Measurements from ENCODE around the gene FAM124A.
"Not testable (repeated sequence)": the region's sequence is repeated elsewhere in the genome, so short reads cannot be mapped to it uniquely, and the experiment has no call there.

The FAM124A gene

GRCh38 chr13:51270623-51271415 lies 48.6 kb downstream of the FAM124A start:
- no peak for DNase-seq (ENCODE audit: low read depth)

DNA sequence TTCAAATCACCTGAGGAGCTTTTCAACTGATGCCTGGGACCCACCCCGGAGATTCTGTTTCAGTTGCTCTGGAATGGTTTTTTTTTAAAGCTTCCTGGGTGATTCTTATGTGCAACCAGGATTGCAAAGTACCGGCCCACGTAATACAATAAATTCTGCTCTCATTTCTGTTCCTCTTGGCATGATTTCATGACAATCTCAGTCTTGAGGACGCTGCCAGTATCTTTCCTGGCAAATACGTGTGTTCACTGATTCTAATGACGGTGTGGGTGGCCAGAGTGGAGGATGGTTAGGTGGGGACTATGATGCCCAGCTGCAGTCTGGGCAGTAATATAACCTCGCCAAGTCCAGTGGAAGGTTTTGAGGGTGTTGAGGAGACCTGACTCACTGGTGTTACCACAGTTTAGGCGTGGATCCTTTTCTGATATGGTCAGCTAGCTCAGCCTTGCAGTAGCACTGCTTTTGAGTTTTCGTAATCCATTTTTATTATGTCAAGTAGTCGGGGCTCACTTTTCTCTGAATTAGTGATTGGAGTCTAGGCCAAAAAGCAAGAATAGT lies 49.4 kb downstream of the FAM124A start:
- DNase-seq (ENCODE audit: low read depth), result no peak

DNA sequence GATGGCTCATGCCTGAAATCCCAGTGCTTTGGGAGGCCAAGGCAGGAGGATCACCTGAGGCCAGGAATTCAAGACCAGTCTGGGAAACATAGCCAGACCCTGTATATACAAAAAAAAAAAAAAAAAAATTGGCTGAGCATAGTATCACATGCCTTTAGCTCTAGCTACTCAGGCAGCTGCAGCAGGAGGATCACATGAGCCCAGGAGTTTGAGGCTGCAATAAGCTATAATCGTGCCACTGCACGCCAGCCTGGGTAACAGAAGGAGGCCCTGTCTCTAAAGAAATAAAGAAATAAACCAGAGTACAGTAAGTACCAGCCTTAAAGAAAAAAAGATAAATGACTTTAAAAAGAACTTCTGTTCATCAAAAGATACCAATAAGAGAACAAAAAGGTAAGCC lies 52.9 kb downstream of the FAM124A start:
- DNase-seq (ENCODE audit: low read depth), result no peak

DNA sequence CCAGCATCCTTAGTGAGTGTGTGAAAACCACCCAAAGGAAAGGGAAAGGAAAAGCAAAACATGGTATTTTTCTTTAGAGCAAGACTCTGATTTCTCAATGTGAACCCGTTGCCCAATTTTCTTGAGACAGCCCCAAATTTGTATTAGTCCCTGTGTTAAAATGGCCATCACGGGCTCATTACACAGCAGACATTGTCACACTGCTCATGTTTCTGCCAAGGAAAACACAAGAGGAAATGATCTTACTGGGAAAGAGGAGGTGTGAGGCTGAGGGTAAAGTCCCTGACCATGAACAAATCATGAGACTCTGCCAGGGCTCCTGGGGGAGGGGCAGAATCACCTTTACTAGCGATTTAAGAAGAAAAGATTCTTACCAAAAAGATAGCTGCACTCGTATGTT lies 54.4 kb downstream of the FAM124A start:
- DNase-seq (ENCODE audit: low read depth), result no peak

DNA sequence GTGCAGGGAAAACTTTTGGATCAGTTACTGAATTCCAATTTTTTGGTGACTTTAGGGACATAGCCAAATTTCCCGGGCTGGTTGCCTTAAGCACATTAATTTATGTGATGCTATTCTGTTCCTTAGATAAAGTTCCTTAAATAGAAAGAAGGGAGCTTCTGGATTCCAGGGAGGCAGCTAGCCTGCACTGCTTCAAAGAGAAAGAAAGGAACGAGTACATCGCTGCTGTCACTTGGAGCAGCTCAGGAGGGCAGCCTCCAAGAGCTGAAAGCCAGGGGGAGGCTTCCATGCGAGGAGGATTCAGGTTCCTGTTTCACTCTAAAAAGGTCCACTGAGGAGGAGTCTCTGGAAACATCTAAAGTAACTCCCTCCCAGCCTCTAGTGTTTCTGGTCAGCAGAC lies 55.7 kb downstream of the FAM124A start:
- no peak for DNase-seq (ENCODE audit: low read depth)

DNA sequence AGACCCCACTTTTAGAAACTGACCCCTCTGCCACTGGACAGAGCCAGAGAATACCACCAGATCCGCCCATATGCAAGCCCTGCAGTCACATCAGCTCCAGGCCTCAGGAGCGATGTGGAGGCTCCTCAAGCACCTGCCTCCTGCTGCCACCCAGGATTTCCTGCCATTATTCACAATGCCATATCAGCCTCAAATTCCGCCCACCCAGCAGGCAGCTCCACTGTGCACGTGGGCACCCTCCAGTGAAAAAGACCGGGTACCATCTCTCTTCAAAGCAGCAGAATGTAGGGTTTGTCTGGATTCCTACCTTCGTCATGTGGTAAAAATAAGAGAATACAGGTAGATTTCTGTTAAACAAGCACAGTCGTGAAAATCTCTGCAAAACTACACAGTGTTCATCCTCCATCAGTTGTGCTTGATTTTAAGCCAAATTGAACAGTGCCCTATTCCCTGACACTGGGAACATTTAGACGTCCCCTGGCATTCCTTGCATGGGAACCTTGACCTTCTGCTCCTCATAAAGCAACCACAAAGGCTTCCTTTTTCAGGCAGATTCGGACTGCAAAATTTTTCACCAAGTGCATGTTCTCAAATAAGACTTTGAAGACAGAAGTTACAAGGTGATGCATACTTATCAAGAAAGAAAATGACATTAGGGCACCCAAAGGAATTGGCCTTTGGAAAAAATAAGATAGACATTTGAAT lies 56.4 kb downstream of the FAM124A start:
- no peak for DNase-seq (ENCODE audit: low read depth)

GRCh38 chr13:51280379-51280940 lies 58.3 kb downstream of the FAM124A start:
- DNase-seq (ENCODE audit: low read depth), result no peak

DNA sequence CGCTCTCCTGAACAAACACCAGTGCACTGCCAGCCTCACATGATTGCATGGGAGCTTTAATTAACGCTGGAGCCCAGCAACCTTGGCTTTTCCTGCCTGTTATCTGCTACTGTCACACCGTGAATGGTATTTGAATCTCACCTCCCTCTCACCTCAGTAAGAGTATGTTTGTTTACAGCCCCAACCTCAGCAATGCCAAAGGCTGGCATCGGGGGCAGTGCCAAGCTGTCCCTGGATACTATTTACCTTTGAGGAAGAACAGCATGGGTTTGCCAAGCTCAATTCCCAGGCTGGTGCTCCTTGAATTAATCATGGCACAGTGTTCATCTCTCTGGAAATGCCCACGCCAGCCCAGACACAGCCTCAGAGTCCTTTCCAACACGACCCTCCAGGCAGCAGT lies 60.1 kb downstream of the FAM124A start:
- no peak for DNase-seq (ENCODE audit: low read depth)

DNA sequence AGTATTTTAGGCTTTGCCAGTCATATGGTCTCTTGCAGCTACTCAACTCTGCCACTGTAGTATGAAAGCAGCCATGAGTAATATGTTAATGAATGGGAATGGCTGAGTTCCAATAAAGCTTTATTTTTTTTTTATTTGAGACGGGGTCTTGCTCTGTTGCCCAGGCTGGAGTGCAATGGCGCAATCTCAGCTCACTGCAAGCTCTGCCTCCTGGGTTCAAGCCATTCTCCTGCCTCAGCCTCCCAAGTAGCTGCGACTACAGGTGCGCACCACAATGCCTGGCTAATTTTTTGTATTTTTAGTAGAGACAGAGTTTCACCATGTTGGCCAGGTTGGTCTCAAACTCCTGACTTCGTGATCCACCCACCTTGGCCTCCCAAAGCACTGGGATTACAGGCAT lies 60.7 kb downstream of the FAM124A start:
- DNase-seq (ENCODE audit: low read depth), result not testable (repeated sequence)

GRCh38 chr13:51283371-51283770 lies 61.2 kb downstream of the FAM124A start:
- no peak for DNase-seq (ENCODE audit: low read depth)

GRCh38 chr13:51284339-51284738 lies 62.1 kb downstream of the FAM124A start:
- no peak for DNase-seq (ENCODE audit: low read depth)

DNA sequence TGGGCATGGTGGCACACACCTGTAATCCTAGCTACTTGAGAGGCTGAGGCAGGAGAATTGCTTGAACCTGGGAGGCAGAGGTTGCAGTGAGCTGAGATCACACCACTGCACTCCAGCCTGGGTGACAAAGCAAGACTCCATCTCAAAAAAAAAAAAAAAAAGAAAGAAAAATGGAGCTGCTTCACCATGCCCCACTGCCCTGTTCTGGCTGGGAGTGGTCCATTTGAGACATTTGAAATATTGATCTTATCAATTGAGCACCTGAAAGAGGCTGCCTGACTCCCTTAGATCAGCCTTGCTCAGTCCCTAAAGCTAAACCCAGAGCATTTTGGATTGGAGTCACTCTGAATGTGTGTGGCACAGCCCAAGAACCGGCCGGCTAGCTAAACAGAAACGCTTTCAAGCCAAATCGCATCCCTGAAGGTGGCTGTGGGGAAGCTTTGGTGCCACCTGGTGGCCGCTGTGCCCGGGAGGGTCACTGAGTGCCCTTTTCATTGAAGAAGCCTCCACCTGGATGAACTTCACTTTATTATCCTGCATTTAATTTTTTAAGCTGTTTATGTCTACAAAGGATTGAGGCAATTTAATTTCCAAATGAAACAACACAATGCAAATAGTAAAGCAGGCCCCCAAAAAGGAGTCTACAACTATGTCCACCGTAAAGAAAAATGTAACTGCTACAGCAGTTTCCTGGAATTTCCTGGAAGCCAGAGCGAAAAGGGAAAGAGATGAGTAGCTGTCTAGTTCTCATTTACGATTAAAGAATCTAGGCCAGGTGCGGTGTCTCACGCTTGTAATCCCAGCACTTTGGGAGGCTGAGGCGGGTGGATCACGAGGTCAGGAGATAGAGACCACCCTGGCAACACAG lies 64.2 kb downstream of the FAM124A start:
- DNase-seq (ENCODE audit: low read depth), result no peak

DNA sequence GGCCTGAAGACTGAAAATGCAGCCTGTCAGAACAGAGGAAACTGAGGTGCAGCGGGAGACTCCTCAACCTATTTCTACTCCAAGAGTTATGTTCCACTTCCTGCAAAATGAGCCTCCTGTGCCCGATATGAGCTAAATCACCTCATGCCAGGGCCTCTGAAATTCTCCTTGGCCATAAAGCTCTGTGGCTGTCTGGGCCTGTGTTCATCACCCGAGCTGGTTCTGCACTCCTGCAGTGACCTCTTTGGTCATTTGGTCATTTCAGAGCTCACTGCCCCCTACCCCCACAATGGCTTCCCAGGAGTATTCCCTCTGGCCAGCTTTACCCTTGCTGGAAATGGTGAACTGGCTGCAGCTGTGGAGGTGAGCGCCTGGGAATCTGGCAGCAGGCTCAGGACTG lies 65.6 kb downstream of the FAM124A start:
- no peak for DNase-seq (ENCODE audit: low read depth)

- DNase-seq (ENCODE audit: low read depth), result not testable (repeated sequence)
Observed at GRCh38 chr13:51288254-51288653, 66.1 kb downstream of the FAM124A start.

- no peak for DNase-seq (ENCODE audit: low read depth)
Observed at GRCh38 chr13:51291341-51291740, 69.1 kb downstream of the FAM124A start.

GRCh38 chr13:51292000-51292565 lies 69.9 kb downstream of the FAM124A start:
- DNase-seq (ENCODE audit: low read depth), result no peak

DNA sequence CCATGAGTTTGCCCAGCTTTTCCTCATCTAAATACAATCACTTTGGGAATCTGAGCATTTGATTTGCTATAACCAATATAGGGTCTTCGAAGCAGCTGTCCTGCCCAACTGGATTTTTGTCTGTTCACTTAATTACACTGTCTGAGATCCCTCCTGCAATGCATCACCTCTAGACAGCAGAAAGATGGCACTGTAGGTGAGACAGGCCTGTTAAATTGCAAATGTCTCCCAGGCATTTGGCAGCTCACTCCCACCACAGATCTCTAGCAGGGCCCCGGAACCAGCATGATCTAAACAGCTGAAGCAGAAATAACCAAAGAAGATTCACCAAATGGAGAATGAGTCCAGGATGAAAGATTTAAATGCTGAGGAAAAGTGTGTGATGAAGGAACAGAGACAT lies 75.4 kb downstream of the FAM124A start:
- DNase-seq (ENCODE audit: low read depth), result no peak

GRCh38 chr13:51298812-51299211 lies 76.6 kb downstream of the FAM124A start:
- no peak for DNase-seq (ENCODE audit: low read depth)

DNA sequence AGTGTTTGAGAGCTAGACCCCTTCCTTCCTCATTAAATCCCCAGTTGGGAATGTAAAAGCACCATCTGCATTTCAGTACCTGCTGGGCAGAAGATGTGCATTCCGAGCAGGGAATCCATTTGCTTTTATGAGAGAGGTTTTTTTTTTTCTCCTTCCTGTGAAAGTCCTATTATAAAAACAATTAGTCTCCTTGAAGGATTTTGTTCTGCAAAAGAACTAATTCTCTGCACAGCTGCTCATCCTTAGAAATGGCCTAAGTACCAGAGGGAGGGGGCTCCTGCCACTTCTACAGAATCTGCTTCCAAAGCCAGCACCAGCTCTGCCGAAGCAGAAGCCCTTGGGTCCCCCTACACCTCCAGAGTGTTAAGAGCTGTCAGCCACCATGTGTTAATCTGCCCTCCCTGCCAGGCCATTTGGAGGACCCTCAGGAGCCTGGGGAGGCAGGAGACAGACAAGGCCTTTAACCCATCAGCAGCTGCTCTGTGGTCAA lies 80.9 kb downstream of the FAM124A start:
- DNase-seq (ENCODE audit: low read depth), result no peak

- no peak for DNase-seq (ENCODE audit: low read depth)
Observed at GRCh38 chr13:51303882-51304281, 81.7 kb downstream of the FAM124A start.

GRCh38 chr13:51305271-51305967 lies 83.2 kb downstream of the FAM124A start:
- no peak for DNase-seq (ENCODE audit: low read depth)
